HG02973 (cell line): ENCODE data around the gene ZFTA.
"Not testable (repeated sequence)": the region's sequence is repeated elsewhere in the genome, so short reads cannot be mapped to it uniquely, and the experiment has no call there.

Experiments used
- ATAC-seq: cut with Tn5 transposase; IDR thresholded peaks from one replicate; pipeline ENCODE4 v1.9.1; 2021; ENCODE audit warnings: moderate library complexity; ENCODE audit not compliant: unreplicated experiment

ZFTA gene

GRCh38 chr11:63779039-63779438 is 10.5 kb upstream of the ZFTA start:
- no peak for ATAC-seq

GRCh38 chr11:63775191-63775590 is 6.6 kb upstream of the ZFTA start:
- ATAC-seq: no peak

DNA sequence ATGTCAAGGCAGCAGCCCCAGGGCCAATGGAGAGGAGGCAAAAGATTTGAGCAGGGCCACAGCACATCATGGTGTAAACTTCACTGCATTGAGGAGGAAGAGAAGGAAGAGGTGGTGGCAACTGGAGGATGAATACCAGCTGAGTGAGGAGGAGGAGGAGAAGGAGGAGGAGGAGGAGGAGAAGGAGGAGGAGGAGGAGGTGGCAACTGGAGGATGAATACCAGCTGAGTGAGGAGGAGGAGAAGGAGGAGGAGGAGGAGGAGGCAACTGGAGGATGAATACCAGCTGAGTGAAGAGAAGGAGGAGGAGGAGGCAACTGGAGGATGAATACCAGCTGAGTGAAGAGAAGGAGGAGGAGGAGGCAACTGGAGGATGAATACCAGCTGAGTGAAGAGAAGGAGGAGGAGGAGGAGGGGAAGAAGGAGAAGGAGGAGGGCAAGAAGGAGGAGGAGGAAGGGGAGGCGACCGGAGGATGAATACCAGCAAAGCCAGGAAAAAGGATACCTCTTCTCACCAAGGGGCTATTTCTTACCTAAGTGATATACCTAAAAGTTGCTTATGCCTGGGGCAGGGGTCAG is 3.3 kb upstream of the ZFTA start:
- ATAC-seq: not testable (repeated sequence)

GRCh38 chr11:63770763-63771162 is 2.2 kb upstream of the ZFTA start:
- no peak for ATAC-seq

- no peak for ATAC-seq
Measured at GRCh38 chr11:63769714-63770455, 1.3 kb upstream of the ZFTA start.

GRCh38 chr11:63769042-63769713 is 603 bp upstream of the ZFTA start:
- ATAC-seq: no peak

- no peak for ATAC-seq
Measured at GRCh38 chr11:63767565-63768236, 874 bp downstream of the ZFTA start.

DNA sequence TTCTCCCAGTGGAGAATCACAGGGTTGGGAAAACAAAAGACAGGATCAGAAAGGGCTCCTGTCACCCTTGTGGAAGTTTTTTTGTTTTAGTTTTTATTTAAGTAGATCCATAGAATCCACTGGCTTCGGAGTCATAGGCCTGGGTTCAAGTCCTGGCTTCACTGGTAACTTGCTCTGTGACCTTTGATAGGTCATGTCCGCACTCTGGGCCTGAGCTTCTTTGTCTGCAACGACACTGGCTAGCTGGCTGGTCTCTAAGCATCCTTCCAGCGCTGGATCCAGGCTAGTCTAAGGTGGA is 1.4 kb downstream of the ZFTA start:
- ATAC-seq: no peak

DNA sequence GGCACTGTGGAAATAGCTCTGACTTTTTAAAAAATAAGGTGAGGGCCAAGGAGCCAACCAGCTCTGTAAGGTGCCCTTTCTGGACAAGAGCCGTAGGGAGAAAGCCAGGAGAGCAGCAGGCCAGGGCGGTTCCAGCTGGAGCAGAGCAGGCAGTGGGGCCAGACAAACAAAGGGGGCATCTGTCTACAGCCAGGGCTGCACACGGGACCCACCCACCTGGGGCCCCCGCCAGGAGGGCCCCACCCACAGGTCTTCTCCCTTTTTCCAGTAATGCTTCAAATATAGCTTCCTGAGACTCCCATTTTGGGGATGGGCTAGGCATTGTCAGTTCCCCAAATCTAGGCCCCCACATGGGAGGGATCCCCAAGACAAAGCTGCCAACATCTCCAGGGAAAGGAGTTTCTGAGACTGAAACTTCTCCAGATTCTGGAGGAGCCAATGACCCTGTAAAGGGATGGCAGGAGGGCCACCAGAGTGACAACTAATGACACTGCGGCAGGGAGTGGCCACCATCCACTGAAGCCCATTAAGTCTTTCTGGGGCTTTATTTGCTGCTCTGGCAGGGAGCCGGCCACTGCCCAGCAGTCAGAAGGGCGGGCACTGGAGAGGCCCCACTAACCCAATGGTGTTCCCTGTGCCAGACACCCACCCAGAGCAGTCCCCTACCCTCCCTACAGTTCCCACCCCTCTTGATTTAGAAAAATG is 1.9 kb downstream of the ZFTA start:
- no peak for ATAC-seq

- no peak for ATAC-seq
Measured at GRCh38 chr11:63765688-63766241, 2.8 kb downstream of the ZFTA start.

- ATAC-seq: no peak
Measured at GRCh38 chr11:63764679-63765647, 3.6 kb downstream of the ZFTA start.

- no peak for ATAC-seq
Measured at GRCh38 chr11:63764340-63764678, 4.3 kb downstream of the ZFTA start.

DNA sequence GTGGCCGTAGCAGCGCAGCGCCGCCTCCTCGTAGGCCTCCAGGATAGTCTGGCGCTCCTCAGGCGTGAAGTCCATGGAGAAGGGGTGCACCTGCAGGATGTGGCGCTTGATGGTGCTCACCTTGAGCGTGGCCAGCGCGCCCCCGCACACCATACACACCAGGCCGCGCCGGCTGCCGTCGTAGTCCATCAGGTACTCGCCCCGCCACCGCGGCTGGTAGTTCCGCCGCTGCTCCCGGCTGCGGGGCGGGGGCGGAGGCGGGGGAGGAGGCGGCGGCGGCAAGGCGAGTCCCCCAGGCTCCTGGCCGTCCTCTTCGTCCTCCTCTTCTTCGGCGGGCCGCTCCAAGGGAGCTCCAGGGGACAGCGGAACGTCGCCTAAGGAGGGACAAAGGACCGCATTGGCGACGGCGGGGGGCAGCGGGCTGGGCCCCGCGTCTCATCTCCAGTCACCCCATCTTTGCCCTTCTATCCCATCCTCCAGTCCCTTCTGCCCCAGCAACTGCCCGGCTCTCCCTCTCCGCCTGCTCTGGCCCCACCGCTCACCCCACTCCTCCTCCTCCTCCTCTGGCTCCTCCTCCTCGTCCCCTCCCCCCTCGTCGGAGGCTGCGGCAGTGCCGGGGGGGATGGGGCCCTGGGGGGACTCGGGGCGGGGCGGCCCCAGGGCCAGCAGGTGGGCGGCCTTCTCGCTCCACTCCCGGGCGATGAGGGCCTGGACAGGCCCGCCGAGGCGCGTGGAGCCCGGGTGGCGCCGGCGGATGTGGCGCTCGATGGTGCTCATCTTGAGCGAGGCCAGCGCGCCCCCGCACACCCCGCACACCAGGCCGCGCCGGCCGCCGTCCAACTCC is 4.9 kb downstream of the ZFTA start:
- no peak for ATAC-seq

- no peak for ATAC-seq
Measured at GRCh38 chr11:63762654-63763495, 5.7 kb downstream of the ZFTA start.

GRCh38 chr11:63761931-63762653 is 6.5 kb downstream of the ZFTA start:
- ATAC-seq: no peak

GRCh38 chr11:63761188-63761587 is 7.4 kb downstream of the ZFTA start:
- no peak for ATAC-seq

DNA sequence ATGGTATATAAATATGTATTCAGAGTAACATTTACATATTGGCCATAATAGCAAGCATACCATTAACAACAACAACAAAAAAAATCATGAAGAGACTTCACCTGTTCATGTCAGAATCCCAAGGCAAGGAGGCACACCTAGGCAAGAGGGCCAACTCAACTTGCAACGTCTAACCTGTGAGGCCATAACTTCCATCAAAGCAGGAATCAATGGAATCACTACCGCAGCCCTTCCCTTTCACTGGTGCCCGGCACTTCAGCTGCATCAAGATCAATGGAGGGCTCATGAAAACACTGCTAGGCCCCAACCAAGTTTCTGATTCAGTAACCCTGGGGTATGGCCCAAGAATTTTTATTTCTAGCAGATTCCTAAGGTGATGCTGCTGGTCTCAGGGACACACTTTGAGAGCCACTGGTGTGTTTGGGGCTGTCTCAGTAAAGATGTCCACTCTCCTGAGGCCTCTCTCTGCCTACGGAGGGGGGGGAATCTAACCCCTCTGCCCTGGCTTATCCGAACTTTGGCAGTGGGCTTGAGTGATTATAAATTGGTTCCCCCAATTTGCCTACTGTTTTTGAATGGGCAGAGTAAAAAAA is 8.0 kb downstream of the ZFTA start:
- no peak for ATAC-seq
